DND-41 (cell line): ENCODE measurements around the gene CD200.

Experiments used
- CTCF ChIP-seq: IDR thresholded peaks from 2 replicates; pipeline ENCODE4 v1.5.1; 2012; ENCODE audit warnings: borderline replicate concordance, low read length, moderate library complexity, mild to moderate bottlenecking; ENCODE audit not compliant: poor library complexity, severe bottlenecking; ENCODE audit errors: extremely low read depth
- EZH2 ChIP-seq: IDR thresholded peaks from 3 replicates; pipeline ENCODE4 v1.6.1; 2012; ENCODE audit warnings: borderline replicate concordance, low read depth, mild to moderate bottlenecking, moderate library complexity, low read length, inconsistent platforms; ENCODE audit not compliant: severe bottlenecking

GRCh38 chr3:112302150-112302830 is 30.7 kb upstream of the CD200 start:
- TF ChIP-seq CTCF (no peak), EZH2 (no peak)
